ENCODE measurements around the gene ARCN1. TPM values are rescaled to one million over a fixed set of nuclear protein-coding genes. Genes with fewer than 3 reads are reported as not detected.

ARCN1 gene
- total and polyA plus RNA-seq, 9 of the 15 experiments (the other 6 are each of a cell fraction or from before 2014, with no cell fraction given), result 30.0 to 224 (median 76.4) TPM

DNA sequence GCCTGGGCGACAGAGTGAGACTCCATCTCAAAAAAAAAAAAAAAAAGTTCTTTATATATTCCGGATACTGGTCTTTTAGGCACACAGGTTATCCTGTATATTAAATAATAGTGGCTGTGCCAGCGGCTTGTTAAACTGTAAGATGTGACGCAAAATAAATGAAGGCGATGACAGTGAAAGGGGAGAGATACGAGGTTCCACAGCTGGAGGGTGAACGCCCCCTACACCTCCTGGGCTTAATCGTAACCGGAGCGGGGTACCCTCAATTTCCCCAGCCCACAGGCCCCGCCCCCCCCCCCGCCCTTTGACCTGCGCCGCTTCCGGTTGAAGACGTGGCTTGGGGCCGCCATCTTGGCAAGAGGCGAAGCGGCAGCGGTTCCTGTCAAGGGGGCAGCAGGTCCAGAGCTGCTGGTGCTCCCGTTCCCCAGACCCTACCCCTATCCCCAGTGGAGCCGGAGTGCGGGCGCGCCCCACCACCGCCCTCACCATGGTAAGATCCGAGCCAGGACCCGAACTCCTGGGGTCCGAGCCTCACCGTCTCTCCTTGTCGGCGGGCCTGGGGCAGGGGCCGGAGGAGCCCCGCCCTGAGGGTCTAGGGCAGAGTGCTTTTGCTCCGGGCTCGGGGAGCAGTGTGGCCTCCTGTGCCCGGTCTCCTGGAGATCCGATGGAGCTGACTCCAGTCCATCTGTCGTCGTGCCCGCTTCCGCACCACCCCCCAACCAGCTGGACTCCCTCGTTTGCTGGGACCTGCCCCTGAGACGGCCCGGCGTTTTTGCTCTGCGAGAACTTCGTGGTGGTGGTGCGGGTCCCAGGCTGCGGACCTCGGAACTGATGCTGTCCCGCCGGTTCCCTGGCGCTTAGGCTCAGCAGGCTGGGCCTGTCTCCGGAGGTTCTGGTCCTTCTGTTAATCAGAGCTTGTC, at the start of gene ARCN1 (continued):
- TF ChIP-seq POLR2AphosphoS5 (IDR thresholded peaks at IDR 0.05; ENCODE audit: control insufficient read depth, insufficient read depth, low read depth, low read length) (peak; percentile 77), ZNF354B (CRISPR knock-in tag; IDR thresholded peaks at IDR 0.05) (no peak), ZKSCAN3 (CRISPR knock-in tag; IDR thresholded peaks at IDR 0.05) (no peak), ZNF134 (CRISPR knock-in tag; conservative IDR thresholded peaks at IDR 0.05) (no peak), ZSCAN32 (CRISPR knock-in tag; IDR thresholded peaks at IDR 0.05) (no peak), KDM1A (IDR thresholded peaks at IDR 0.05) (no peak), ZNF398 (CRISPR knock-in tag; IDR thresholded peaks at IDR 0.05) (no peak), RB1 (IDR thresholded peaks at IDR 0.05; ENCODE audit: low read depth) (no peak), POLR2A (conservative IDR thresholded peaks at IDR 0.05) (peak; percentile 90), ELF2 (CRISPR knock-in tag; IDR thresholded peaks at IDR 0.05) (no peak), MTF1 (CRISPR knock-in tag; IDR thresholded peaks at IDR 0.05; ENCODE audit: borderline replicate concordance) (no peak), NR3C1 (CRISPR knock-in tag; IDR thresholded peaks at IDR 0.05) (no peak), ZFP1 (CRISPR knock-in tag; IDR thresholded peaks at IDR 0.05) (no peak), ZNF282 (CRISPR knock-in tag; IDR thresholded peaks at IDR 0.05) (0 out of 2 replicates have a peak, but pooled peaks have one; percentile 65), CEBPB (tag; IDR thresholded peaks at IDR 0.05) (no peak), CHCHD3 (CRISPR knock-in tag; IDR thresholded peaks at IDR 0.05) (no peak), ESRRB (CRISPR knock-in tag; IDR thresholded peaks at IDR 0.05; ENCODE audit: borderline replicate concordance) (no peak), MAFG (tag; conservative IDR thresholded peaks at IDR 0.05) (no peak), TGIF2 (CRISPR knock-in tag; IDR thresholded peaks at IDR 0.05) (no peak), ZBTB11 (CRISPR knock-in tag; IDR thresholded peaks at IDR 0.05) (peak in 1 of 3 experiments; percentile 31; a peak in 1 of 6 replicates)
- TF ChIP-seq, protein P1, sequence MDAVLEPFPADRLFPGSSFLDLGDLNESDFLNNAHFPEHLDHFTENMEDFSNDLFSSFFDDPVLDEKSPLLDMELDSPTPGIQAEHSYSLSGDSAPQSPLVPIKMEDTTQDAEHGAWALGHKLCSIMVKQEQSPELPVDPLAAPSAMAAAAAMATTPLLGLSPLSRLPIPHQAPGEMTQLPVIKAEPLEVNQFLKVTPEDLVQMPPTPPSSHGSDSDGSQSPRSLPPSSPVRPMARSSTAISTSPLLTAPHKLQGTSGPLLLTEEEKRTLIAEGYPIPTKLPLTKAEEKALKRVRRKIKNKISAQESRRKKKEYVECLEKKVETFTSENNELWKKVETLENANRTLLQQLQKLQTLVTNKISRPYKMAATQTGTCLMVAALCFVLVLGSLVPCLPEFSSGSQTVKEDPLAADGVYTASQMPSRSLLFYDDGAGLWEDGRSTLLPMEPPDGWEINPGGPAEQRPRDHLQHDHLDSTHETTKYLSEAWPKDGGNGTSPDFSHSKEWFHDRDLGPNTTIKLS (IDR thresholded peaks at IDR 0.05; ENCODE audit: borderline replicate concordance, low read depth), result peak; percentile 99
- TF ChIP-seq, protein P2, sequence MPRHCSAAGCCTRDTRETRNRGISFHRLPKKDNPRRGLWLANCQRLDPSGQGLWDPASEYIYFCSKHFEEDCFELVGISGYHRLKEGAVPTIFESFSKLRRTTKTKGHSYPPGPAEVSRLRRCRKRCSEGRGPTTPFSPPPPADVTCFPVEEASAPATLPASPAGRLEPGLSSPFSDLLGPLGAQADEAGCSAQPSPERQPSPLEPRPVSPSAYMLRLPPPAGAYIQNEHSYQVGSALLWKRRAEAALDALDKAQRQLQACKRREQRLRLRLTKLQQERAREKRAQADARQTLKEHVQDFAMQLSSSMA (CRISPR knock-in tag; IDR thresholded peaks at IDR 0.05), result no peak

All from K562 (cell line).